ENCODE data around the gene EP400.

DNA sequence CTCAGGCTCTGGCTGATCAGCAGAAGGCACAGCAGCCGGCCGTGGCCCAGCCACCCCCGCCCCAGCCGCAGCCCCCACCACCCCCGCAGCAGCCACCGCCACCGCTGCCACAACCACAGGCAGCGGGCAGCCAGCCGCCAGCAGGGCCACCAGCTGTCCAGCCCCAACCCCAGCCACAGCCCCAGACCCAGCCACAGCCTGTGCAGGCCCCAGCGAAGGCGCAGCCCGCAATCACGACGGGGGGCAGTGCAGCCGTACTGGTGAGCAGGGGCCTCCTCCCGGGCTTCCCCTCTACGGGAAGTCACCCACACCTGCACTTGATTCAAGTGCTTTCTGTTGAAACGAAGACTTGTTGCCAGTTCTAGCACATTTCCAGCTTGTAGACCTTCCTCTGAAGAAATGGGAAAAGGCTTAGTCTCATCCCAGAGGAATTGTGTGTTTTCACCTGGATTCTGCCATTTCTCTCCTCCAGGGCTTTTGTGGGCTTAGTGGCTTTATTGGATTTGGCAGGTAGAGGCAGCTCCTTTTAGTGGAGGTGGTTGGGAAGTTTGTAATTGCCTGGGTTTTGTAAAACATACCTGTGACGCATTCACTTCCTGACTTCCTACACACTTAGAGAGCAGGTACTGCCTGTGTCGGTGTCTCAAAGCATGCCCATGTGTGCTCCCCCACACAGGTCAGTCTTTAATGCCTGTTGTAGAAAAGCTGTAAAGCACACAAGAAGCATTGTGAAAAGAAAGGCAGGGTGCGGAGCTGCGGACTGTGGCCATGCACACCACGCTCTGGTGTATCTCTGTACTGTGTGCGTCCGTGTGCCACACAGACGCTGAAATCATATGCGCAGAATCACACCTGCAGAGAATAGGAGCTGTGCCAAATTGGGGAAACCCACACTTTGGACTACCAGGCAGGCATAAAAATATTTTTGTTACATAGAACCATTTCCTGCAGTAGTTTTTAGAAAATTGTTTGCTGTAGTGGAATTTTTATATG lies 103.9 kb downstream of the EP400 start:
- TF ChIP-seq BHLHE40 (IDR thresholded peaks at IDR 0.05; ENCODE audit: borderline replicate concordance) (no peak), ZNF384 (IDR thresholded peaks at IDR 0.05) (no peak)
- TF ChIP-seq, protein P1, sequence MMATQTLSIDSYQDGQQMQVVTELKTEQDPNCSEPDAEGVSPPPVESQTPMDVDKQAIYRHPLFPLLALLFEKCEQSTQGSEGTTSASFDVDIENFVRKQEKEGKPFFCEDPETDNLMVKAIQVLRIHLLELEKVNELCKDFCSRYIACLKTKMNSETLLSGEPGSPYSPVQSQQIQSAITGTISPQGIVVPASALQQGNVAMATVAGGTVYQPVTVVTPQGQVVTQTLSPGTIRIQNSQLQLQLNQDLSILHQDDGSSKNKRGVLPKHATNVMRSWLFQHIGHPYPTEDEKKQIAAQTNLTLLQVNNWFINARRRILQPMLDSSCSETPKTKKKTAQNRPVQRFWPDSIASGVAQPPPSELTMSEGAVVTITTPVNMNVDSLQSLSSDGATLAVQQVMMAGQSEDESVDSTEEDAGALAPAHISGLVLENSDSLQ (IDR thresholded peaks at IDR 0.05), result no peak
